ENCODE data around the gene NNMT. TPM values are rescaled to one million over a fixed set of nuclear protein-coding genes. Genes with fewer than 3 reads are reported as not detected.

The NNMT gene
- total RNA-seq, 1 donor from 2014 or later: 26.7 TPM

DNA sequence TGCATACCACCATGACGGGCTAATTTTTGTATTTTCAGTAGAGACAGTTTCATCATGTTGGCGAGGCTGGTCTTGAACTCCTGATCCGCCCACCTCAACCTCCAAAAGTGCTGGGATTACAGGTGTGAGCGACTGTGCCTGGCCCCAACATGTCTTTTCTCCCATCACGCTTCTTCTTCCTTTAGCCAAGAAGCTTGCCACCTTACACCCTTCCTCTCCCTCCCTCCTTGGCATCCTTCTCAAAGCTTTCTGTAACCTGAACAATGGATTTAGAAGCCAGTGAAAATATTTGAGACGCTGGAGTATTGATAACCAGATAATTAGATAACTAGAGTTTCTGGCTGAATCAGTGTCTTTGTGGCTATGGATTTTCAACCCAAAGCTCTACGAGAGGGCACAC lies 11.3 kb upstream of the NNMT start:
- DNase-seq: no peak

DNA sequence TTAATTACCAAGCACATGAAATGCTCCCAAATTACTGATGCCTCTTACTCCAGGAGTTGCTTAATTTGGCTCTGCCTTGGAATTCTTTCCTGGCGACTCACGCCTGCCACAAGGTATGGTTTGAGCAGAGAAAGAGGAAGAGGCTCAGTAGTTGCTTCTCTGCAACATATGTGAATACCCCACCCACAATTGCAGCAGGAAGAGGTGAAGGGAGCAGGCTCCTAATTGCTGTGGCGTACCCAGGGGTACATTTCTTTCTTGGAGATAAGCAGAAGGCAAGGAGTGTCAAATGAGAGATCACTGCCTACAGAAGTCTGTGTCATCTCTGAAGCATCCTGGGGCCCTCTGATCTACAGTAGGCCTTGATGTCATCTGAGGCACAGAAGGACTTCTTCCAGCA lies 10.6 kb upstream of the NNMT start:
- DNase-seq: no peak

DNA sequence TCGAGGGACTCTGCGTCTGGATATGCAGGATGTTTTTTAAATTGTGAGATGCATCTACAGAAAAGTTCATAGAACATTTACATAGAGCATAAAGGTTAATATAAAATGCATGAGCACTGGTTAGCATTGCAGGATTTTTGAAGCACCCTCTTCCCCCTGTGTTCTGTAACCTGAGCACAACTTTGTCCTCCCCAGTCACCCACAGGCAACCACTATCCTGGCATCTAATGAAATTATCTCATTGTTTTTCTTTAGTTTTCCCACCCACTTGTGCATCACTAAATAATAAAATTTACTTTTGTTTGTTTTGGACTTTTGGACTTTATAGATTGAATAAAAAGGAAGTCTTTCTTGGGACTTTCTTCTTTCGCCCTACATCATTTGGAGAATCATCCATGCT lies 10.0 kb upstream of the NNMT start:
- DNase-seq: no peak

DNA sequence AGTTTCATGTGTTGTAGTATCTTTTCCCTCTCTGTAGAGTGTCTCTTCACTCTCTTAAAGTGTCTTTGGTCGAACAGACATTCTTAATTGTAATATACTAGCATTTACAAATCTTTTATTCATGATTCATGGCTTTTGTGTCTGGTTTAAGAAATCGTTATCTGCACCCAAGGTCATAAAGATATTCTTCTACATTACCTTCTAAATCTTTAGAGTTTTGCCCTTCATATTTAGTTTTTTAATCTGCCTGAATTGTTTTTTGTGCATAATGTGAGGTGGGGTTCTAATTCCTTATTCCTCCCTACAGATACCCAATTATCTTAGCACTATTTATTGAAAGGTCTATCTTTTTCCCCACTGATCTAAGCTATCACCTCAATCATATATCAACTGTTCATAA lies 9.0 kb upstream of the NNMT start:
- no peak for DNase-seq

DNA sequence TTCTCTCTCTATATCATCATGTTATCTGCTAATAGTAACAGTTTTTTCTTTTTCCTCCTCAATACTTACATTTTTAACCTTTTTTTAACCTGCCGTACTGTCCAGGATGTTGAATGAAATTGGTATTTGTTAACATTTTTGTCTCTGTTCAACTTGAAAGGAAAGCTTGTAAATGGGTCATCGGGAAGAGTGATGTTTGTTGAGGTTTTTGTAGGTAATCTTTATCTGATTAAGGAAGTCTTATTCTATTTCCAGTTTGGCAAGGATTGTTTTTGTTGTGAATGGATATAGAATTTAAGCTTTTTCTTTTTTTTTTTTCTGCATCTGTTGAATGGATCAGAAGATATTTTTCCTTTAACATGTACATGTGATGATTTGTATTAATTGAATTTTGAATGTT lies 8.1 kb upstream of the NNMT start:
- no peak for DNase-seq

DNA sequence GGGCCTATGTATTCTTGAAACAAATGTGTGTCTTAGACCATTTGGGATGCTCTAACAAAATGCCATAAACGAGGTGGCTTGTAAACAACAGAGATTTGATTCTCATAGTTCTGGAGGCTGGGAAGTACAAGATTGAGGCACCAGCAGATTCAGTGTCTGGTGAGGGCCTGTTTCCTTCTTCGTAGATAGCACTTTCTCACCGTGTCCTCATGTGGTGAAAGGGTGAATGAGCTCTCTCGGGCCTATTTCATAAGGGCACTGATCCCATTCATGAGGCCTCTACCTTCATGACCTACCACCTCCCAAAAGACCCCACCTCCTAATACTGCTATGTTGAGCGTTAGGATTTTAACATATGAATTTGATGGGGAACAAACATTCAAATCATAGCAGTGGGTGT lies 6.4 kb upstream of the NNMT start:
- DNase-seq: no peak

DNA sequence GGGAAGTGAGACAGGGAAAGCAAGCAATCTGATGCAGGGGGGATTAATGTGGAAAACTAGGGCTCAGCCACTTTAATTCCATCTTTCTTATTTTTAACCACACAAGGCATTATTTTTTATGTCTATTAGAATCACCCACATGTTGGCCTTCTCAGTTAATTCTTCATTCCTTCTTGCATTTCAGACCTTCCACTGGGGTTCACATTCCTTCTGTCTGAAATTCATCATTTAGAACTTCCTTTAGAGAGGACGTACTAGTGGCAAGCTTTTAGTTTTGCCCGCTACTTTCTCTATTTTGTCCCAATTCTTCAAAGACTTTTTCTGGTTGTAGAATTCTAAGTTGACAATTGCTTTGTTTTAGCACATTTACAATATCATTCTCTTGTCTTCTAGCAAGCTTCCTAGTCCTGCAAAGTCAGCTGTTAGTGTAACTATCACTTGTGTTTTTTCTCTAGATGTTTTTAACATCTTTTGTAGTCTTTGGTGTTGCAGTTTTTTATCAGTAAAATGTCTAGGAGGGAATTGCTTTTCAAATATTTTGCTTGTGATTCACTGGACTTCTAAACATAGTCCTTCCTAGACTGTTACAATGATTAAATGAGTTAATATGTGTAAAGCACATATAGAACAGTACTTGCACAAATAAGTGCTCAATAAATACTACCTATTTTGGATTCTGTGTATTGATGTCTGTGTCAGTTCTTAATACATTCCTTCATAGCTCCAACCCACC lies 5.5 kb upstream of the NNMT start:
- no peak for DNase-seq

DNA sequence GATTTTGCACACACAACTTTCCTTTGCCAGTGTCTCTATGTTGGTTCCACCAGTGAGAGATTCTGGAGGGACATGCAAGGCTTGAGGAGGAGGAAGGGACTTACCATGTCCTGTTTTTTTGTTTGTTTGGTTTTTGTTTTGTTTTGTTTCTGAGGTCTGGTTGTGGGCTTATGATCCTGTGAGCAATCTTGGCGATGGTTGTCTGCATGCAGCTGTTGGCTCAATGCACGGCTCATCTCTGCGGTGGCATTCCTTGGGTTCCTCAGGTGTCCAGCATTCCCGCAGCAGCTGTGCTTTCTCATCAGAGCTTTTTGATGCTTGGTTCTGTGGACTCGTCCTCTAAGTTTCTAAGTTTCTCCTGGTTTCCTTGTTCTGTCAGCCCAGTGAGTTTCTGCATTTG lies 4.8 kb upstream of the NNMT start:
- no peak for DNase-seq

DNA sequence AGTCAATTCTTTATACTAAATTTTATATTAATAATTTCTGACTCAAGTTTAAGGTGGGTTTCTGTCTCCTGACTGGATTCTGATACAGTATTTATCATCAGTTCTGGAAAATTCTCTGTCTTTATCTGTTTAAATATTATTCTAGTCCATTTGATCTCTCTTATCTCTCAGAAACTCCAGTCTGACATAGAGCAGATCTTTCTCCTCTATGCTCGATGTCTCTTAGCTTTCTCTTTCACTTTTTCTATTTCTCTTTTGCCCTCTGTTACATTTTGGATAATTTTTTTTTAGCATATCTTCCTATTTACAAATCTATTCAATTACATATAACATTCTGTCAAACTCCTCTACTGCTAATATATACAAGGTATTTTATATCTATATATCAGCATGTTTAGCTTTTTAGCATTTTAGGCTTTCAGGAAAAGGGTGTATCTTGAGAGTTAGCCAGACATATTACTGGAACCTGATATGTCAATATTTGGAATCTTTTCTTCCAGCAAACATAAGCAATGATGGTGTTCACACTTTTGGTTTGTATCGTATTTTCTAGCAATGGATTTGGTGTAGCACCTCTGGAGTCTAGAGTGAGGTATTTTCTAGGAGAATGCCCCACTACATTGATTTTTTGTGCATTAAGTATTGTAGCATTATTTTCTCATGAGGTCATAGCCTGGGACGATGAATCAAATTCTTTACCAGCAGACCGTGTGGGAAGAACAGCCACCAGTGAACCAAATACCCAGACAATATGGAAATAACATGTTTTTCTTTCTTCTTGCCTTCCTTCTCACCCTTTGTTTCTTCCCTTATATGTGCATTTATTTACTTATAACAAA lies 4.1 kb upstream of the NNMT start:
- DNase-seq: no peak

DNA sequence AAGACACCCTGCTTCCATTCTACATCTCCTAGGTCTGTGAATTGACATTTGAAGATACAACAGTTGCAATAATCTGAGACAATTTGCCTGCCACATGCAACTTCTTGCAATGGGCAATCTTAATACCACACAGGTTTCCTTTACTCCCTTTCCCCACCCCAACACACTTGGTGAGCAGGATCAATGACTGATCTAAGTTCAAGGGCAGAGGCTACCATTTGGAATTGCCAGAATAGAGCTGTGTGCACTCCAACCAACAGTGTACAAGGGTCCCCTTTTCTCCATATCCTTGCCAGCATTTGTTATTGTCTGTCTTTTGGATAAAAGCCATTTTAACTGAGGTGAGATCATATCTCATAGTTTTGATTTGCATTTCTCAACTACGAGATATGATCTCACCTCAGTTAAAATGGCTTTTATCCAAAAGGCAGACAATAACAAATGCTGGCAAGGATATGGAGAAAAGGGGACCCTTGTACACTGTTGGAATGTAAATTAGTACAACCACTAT lies 2.9 kb upstream of the NNMT start:
- DNase-seq: no peak

DNA sequence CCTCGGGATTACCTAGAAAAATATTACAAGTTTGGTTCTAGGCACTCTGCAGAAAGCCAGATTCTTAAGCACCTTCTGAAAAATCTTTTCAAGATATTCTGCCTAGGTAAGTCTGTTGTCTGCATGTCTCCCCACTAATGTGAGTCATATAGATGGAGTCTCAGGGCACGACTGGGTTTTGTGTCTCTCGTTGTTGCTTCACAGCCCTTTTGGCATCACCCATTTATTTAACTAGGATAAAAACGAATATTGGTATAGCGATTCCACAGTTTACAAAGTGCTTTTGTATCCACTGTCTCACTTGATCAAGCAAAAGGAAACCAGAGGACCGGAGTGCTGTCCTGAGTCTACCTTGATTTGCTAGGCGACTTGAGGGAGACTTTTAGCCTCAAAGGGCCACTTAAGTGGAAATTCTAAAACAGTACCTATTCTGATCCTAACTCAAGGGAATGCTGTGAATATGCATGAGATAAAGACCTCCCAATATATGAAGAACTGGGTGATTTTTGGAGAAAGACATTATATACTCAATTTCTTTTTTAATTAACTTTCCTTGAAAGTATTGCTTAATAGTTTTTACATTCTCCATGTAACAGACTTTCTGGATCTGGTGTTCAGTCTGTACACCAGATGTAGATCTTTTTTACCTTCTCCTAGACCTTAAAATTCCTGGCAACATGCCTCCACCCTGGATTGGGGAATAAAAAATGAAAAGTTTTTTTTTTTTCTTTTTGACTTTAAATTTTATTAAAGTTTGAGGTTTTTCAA lies 590 bp downstream of the NNMT start:
- DNase-seq: no peak

DNA sequence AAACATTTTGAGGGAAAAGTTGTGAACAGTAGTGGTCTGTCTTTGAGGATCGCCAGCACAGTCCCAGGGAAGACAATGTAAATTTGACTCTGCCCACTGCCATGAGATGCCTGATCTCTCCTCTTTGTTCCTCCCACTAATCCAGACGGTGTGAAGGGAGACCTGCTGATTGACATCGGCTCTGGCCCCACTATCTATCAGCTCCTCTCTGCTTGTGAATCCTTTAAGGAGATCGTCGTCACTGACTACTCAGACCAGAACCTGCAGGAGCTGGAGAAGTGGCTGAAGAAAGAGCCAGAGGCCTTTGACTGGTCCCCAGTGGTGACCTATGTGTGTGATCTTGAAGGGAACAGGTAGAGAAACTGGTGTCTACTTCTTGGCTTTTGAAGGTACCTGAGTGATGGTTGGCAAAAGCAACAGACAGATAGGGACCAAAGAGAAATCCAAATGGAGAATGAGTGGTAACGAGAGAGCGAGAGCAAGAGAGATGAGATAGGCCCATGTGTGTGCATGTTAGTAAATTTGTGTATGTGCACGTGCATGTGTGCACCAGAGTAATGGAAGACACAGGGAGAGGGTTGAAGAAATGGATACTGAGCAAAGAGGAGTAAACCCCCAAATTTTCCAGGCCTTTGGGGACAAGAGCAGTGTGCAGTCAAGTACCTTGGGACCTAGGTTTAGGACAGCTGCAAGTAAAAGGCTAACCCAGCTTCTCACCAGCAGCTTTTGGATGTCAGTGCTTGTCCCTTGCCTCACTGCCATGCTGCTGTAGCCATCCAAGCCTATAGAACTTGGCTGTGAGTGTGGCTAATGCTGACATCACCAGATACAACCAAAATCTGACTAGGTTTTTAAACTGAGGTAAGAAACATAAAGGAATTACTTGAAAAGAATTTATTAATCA lies 1.9 kb downstream of the NNMT start:
- DNase-seq: no peak

DNA sequence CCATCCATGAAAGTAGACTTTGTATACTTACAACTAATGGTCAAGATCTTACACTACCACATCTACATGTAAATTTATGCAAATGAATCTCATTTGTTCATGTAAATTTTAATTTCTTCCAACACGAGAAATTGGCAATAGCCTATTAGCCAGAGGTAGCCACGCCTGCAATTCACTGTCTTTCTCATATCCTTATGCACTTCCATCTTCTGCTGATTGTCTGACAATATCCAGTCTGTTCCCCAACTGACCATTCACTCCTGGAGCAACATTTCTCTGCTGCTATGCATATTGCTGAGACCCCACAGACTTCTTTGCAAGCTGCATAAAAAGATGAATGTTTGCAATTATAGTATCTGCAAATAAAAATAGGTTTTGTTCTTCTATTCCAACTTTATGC lies 2.5 kb downstream of the NNMT start:
- no peak for DNase-seq

DNA sequence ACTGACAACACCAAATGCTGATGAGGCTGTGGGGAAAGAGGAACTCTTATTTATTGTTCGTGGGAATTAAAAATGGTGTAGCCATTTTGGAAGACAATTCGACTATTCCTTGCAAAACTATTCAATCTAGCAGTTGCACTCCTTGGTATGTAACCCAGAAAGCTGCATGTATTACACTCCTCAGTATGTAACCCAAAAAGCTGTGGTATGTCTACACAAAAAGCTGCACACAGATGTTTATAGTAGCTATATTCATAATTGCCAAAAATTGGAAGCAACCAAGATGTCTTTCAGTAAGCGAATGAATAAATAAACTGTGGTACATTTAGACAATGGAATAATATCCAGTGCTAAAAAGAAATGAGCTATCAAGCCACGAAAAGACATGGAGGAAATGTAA lies 4.9 kb downstream of the NNMT start:
- no peak for DNase-seq

DNA sequence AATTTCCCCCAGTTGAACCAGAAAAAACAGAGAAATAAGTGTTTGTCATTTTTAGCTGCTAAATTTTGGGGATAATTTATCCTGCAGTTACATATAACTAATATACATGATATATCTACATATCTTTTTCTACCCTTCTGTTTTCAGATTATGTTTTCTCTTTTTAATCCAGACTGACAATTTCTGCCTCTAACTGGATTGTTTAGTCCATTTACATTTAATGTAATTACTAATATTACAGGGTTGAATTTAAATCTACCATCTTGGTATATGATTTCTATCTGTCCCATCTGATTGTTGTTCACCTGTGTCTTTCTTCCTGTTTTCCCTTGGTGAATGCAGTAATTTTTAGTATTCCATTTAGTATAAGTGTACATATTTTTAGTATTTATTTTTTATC lies 5.7 kb downstream of the NNMT start:
- no peak for DNase-seq

DNA sequence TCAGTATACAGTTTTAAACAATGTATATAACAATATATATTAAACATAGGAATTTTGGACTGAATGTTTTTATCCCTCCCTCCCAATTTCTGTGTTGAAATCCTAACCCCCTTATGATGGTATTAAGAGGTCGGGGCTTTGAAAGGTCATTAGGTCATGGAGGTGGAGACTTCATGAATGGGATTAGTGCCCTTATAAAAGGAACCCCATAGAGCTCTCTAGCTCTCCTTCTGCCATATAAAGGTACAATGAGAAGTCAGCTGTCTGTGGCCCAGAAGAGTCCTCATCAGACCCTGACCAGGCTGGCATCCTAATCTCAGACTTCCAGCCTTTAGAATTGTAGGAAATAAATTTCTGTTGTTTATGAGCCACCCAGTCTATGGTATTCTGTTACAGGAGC lies 6.5 kb downstream of the NNMT start:
- DNase-seq: no peak

DNA sequence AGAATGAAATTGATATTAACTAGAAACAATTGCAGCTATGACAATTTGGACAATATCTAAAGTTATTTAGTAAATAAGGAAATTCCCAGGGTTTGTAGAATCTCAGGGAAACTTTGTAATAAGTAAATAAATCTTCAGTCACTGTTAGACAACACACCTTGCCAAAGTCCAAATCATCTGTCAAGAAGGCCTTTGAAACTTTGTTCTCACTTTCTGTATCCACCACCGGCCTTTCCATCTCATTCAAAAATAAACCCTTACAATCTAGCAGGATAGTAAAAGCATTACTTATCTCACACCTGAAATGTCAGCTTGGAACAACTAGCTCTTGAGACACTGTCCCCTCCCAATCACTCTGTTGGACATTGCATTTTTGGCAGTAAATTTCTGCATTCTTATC lies 7.9 kb downstream of the NNMT start:
- no peak for DNase-seq

DNA sequence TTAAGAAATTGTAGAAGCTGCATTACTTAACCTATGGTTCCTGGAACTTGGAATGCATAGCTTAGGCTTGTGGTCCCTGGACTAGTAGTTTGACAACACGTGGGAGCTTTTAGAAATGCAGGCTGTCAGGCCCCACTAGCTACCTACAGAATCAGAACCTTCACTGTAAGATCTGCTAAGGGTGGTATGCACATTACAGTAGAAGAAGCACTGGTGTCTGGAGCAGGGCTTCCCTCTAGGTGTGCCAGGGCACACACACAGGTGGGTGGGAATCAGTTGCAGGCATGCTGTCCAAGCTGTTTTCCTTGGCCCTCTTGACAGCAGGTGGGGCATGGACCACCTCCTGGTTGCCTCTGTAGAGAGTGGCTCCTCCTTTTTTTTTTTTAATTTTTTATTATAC lies 8.8 kb downstream of the NNMT start:
- no peak for DNase-seq

DNA sequence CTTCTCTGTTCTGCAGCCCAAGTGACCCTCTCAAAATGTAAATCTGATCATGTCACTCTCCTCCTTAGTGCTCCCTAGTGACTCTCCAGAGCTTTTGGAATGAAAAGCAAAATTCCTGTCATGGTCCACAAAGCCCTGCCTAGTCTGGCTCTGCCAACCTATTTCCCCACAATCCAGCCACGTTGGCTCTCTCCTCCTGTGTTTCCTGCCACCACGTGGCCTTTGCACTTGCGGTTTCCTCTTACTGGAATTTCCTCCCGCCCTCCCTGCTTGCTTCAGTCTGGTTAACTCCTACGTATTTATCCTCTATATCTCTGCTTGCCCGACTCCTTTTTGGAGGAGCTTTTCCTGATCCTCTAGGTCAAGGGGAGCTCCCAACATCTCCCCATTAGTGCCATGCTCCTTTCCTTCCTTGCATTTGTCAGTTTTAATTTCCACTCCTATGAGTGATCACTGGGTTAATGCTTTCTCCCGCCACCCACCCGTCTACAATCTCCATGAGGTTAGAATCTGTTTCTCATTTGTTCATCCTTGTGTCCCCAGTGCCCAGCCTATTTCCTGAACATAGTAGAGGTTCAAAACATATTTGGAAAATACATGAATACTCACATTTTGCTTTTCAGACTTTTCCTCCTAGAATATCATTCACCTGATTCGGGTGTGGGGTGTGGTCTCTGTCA lies 11.5 kb downstream of the NNMT start:
- no peak for DNase-seq

DNA sequence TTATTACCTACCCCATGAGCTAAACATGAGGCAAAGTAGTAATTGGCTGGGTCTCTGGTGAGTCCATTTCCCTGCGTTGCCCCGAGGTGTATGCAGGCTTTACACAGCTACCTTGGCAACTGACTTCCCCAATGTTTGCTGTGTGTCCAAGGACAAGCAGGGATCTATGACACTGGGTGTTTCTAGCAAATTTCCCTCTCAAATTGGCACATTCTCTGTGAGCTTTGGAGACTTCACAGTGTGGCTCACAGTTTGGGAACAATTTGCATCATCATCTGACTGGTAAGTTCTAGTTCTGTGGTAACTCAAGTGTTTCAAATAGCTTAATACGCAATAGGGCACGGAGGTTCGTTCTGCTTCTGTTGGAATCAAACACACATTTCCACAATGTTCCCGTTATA lies 12.5 kb downstream of the NNMT start:
- DNase-seq: no peak

DNA sequence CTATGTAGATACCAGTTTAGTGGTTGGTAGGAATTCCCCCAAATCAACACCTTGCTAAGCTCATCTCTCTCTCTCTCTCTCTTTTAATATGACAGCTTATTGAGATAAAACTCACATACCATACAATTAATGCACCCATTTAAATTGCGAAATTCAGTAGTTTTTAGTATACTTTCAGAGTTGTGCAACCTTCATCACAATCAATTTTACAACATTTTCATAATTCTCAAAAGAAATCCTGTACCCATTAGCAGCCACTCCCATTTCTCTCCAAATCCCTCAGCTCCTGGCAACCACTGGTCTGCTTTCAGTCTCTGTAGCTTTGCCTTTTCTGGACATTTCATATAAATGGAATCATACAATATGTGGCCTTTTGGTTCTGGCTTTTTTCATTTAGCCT lies 13.3 kb downstream of the NNMT start:
- no peak for DNase-seq

All from skin of body (tissue), 2 donors.